Keratinocyte (primary cell): ENCODE measurements around the gene PLA2G4D.

Experiments used
- CTCF ChIP-seq, 3 experiments: IDR thresholded peaks in 1 of 3; conservative IDR thresholded peaks in 1 of 3; optimal IDR thresholded peaks in 1 of 3; 2 replicates in 2 of 3; 3 replicates in 1 of 3; pipeline versions ENCODE3 to v1.5.1; 2011; ENCODE audit warnings: low read length in 3 of 3, mild to moderate bottlenecking in 3 of 3, moderate library complexity in 2 of 3, control low read depth in 1 of 3, inconsistent platforms in 1 of 3; ENCODE audit not compliant: insufficient read depth in 2 of 3; ENCODE audit errors: extremely low read depth in 1 of 3
- EZH2 ChIP-seq: IDR thresholded peaks from one replicate; pipeline ENCODE4 v1.6.1; 2012; ENCODE audit warnings: inconsistent platforms, mild to moderate bottlenecking, low read length, moderate library complexity

GRCh38 chr15:42033214-42033873 lies 61.0 kb downstream of the PLA2G4D start:
- TF ChIP-seq CTCF (optimal IDR thresholded peaks at IDR 0.05 in 1 of 3, IDR thresholded peaks at IDR 0.05 in 1 of 3, conservative IDR thresholded peaks at IDR 0.05 in 1 of 3; ENCODE audit: extremely low read depth in 1 of 3, insufficient read depth in 2 of 3, low read length in 3 of 3) = no peak
- TF ChIP-seq EZH2 = no peak
